DMS114 treated with DMSO at 0.1 percent for 48 hours (cell line): Measurements from ENCODE around the gene VKORC1.

Experiments used
- DNase-seq: peaks from one replicate; lab custom pipeline; 2025; ENCODE audit not compliant: unreplicated experiment; lab: John Stamatoyannopoulos, UW

The VKORC1 gene

DNA sequence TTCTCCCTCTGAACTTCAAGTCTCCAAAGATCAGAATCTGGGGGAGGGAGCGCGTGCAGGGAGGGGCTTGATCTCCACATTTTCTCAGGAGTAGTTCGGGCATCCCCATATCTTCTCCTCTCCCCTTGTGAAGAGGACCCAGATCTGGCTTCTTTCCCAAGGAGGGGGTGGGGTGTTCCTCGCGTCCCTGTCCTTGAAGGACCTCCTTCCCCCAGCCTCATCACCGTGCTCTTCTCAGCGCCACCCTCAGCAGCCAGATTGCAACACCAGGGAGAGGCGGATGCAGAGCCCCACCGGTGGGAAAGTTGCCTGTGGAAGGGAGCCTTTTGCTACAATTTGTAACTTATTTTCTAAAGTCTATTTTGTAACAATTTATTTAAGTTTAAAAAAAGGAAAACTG is 11.5 kb downstream of the VKORC1 start:
- no peak for DNase-seq

DNA sequence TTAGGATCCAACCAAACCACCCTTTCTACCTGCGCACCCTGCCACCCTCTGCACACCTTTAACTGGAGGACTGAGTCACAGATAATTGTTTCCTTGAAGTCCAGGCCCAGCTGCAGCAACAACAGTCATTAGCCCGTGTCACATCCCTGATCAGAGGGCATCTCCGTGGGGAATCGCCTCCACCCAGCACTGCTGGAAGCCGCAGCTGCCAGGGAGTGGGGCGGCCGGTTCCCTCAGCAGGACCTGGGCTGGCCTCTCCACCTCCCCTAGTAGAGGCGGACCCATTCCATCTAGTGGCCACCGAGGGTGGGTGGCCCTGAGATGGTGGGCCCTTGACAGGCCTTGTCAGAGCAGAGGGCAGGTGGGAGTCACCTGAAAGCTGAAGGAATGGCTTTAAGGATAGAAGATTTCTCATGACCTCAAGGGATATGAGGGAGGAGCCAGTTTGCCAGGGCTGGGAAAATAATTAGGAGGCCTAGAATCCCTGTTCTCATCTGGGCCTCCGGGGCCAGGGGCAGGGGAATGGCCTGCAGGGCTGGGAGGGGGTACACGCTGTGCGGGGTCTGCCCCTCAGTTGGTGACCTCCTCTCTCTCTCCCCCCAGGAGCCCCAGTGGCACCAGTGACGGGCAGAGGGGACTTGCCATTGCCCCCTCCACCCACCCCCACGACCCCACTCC is 12.1 kb downstream of the VKORC1 start:
- no peak for DNase-seq

DNA sequence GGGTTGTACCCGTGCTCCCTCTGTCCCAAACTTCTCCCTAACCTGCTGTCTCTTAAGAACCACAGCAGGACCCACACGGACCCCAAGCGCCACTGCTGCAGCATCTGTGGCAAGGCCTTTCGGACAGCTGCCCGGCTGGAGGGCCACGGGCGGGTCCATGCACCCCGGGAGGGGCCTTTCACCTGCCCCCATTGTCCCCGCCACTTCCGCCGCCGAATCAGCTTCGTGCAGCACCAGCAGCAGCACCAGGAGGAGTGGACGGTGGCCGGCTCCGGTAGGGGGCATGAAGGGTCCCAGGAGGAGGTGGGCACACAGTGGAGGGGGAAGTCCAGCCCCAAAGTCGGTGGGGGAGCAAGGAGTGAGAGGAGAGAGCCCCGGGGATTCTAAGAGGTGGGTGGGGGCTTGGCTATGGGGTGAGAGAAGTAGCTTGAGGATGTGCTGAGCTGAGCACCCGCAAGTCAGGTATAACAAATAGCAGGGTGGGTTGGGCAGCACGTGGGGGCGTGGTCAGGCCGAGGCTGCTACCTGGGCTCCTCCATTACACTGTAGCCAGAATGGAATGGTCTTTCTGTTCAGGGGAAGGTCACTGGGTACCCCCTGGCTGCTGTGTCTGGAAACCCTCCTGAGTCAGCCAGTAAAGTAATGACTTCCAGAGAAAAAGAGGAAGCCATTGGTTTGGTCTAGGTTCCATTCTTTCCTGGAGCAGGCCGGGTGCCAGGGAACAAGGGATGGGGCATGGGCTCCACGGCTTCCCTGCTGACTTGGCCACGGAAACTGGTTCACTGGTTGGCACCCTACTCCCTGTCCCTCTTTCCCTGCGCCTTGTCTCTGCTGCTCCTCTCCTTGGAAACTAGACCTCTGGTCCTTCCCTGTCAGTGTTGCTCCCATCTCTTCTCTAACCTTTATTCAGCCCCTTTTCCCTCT is 12.9 kb downstream of the VKORC1 start:
- no peak for DNase-seq

DNA sequence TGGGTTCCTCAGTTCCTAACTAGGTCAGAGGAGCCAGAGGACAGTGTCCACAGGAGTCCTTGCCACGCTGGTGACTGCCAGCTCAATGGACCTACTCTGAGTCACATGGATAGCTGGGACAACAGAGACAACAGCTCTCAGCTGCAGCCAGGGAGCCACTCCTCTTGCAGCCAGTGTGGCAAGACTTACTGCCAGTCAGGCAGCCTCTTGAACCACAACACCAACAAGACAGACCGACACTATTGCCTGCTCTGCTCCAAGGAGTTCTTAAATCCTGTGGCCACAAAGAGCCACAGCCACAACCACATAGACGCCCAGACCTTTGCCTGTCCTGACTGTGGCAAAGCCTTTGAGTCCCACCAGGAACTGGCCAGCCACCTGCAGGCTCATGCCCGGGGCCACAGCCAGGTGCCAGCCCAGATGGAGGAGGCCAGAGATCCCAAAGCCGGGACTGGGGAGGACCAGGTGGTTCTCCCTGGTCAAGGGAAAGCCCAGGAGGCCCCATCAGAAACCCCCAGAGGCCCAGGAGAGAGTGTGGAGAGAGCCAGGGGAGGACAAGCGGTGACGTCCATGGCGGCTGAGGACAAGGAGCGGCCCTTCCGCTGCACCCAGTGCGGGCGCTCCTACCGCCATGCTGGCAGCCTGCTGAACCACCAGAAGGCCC is 13.7 kb downstream of the VKORC1 start:
- DNase-seq: no peak

DNA sequence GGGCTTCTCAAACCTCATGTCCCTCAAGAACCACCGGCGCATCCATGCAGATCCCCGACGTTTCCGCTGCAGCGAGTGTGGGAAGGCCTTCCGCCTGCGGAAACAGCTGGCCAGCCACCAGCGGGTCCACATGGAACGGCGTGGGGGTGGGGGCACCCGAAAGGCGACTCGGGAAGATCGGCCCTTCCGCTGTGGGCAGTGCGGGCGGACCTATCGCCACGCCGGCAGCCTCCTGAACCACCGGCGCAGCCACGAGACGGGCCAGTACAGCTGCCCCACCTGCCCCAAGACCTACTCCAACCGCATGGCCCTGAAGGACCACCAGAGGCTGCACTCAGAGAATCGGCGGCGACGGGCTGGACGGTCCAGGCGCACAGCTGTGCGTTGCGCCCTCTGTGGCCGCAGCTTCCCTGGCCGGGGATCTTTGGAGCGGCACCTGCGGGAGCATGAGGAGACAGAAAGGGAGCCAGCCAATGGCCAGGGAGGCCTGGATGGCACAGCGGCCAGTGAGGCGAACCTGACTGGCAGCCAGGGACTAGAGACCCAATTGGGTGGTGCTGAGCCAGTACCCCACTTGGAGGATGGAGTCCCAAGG is 14.5 kb downstream of the VKORC1 start:
- no peak for DNase-seq

DNA sequence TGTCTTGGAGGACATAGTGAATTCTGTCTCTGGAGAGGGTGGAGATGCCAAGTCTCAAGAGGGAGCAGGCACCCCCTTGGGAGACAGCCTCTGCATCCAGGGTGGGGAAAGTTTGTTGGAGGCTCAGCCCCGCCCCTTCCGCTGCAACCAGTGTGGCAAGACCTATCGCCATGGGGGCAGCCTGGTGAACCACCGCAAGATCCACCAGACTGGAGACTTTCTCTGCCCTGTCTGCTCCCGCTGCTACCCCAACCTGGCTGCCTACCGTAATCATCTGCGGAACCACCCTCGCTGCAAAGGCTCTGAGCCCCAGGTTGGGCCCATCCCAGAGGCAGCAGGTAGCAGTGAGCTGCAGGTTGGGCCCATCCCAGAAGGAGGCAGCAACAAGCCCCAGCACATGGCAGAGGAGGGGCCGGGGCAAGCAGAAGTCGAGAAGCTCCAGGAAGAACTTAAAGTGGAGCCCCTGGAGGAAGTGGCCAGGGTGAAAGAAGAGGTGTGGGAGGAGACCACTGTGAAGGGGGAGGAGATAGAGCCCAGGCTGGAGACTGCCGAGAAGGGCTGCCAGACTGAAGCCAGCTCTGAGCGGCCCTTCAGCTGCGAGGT is 15.2 kb downstream of the VKORC1 start:
- no peak for DNase-seq

DNA sequence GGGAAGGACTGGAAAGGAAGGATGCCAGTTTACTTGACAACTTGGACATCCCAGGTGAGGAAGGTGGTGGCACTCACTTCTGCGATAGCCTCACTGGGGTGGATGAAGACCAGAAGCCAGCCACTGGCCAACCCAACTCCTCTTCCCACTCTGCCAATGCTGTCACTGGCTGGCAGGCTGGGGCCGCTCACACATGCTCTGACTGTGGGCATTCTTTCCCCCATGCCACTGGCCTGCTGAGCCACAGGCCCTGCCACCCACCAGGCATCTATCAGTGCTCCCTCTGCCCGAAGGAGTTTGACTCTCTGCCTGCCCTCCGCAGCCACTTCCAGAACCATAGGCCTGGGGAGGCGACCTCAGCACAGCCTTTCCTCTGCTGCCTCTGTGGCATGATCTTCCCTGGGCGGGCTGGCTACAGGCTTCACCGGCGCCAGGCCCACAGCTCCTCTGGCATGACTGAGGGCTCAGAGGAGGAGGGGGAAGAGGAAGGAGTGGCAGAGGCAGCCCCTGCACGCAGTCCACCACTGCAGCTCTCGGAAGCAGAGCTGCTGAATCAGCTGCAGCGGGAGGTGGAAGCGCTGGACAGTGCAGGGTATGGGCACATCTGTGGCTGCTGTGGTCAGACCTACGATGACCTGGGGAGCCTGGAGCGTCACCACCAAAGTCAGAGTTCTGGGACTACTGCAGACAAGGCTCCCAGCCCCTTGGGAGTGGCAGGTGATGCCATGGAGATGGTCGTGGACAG is 15.8 kb downstream of the VKORC1 start:
- DNase-seq: no peak

DNA sequence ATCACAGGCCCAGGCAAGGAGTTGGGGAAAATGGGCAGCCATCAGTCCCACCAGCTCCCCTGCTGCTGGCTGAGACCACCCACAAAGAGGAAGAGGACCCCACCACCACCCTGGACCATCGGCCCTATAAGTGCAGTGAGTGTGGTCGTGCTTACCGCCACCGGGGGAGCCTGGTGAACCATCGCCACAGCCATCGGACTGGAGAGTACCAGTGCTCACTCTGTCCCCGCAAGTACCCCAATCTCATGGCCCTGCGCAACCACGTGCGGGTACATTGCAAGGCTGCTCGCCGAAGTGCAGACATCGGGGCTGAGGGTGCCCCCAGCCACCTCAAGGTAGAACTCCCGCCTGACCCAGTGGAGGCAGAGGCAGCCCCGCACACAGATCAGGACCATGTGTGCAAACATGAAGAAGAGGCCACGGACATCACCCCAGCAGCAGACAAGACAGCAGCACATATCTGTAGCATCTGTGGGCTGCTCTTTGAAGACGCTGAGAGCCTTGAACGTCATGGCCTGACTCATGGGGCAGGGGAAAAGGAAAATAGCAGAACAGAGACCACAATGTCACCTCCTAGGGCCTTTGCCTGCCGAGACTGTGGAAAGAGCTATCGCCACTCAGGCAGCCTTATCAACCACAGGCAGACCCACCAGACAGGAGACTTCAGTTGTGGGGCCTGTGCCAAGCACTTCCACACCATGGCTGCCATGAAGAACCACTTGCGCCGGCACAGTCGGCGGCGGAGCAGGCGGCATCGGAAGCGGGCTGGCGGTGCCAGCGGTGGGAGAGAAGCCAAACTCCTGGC is 16.8 kb downstream of the VKORC1 start:
- no peak for DNase-seq

DNA sequence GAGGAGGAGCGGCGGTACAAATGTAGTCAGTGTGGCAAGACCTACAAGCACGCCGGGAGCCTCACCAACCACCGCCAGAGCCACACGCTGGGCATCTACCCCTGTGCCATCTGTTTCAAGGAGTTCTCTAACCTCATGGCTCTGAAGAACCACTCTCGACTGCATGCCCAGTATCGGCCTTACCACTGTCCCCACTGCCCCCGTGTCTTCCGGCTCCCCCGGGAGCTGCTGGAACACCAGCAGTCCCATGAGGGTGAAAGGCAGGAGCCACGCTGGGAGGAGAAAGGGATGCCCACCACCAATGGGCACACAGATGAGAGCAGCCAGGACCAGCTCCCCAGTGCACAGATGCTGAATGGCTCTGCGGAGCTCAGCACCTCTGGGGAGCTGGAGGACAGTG is 17.6 kb downstream of the VKORC1 start:
- DNase-seq: no peak

DNA sequence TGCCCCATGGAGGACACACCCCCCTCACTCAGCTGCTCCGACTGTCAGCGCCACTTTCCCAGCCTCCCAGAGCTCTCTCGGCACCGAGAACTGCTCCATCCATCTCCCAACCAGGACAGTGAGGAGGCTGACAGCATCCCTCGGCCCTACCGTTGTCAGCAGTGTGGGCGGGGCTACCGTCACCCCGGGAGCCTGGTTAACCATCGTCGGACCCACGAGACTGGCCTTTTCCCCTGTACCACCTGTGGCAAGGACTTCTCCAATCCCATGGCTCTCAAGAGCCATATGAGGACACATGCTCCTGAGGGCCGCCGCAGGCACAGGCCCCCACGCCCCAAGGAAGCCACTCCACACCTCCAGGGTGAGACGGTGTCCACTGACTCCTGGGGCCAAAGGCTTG is 18.3 kb downstream of the VKORC1 start:
- DNase-seq: no peak

DNA sequence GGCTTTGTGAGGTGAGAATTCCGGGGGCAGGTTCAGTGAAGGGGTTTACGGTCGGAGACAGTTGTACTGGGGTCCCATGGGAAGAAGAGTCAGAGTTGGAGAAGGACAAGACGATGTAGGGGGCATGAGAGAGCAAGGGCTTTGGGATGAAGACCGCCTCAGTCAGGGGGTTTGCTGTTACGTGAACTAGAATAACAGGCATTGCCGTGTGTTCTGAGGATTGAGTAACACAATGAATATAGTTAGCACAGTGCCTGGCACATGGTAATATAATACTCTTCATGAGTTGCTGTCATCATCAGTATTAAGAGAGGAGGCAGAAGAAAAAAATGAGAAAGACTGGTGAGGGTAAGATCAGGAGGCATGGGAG is 19.8 kb downstream of the VKORC1 start:
- DNase-seq: no peak

DNA sequence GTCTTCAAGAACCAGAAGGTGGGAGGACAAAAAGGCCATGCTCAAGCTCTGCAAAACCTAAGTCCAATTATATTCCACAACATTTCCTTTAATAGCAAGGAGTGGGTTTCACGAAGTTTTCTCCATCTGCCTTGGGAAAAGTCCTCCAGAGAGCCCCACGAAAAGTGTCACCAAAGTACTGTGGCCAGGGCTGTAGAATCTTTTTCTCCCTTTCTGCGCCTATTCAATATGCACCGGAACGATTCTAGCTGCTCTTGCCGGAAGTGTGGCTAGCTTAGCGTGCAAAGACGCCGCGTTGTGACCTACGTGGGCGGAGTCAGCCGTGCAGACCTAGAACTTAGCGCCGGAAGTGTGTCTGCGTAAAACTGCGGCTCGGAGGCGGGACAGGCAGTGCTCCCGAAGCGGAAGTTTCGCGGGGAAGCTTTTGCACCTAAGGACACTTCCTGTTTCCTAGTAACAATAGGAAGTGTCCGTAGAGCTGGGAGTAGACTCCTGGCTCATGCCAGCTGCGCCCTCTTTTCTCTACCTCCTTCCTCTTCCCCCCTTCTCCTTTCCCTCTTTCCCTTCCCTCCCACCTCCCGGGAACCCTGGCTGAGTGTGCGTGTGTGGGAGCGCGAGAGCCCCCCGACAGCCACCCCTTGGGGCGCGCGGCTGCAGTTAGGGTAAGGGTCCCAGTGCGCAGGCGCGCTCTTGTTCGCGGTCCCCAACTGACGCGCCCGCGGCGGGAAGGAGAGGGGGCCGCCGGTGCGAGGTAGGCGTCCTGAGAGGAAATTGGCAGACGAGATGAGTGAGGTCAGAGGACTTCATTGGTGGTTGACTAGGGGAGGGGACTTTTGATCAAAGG is 20.4 kb downstream of the VKORC1 start, which contains the start of the genes ZNF646 and ZNF668:
TSS of gene ZNF646 (plus strand) at position 453 of the 844 bp plus-strand sequence. CDS start 1,903 bp downstream, outside the sequence.
TSS of gene ZNF668 (minus strand) at position 271 of the 844 bp plus-strand sequence. CDS start 9,781 bp downstream, outside the sequence.
- DNase-seq: peak; percentile 99

DNA sequence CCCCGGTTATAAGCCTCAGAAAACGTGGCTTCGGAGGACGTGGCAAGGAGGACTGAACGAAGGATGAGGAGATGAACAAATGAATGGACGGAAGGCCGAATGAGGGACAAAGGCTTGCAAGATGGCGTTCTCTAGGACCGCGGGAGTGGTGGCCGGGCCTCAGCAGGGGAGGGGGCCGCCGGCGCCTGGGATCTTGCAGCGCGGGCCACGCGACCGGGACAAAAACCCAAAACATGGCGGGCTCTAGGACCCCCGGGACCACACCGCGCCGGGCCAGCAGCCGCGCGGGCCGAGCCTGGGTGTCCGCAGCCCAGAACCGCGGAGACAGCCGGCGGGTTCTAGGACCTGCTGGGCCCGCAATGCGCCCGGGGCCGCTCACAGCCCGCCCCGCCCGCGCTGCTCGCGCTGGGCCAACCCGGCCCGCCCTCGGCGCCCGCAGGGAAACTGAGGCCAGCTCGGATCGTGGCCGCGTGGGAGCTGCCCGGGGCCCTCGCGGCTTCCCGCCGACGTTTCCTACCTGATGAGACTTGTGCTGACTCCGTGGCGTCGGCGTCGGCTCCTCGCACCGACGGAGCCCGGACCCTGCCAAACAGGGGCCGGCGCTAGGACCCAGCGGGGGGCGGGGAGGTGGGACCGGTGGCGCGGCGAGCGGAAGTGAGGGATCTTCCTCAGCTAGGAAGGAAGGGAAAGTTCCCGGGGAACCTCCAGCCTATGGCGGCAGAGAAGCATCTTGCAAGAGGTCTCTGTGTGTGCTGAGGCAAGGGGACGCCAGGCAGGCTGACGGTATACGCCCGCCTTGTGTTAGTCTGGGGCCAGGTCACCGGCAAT is 21.2 kb downstream of the VKORC1 start:
- DNase-seq: peak; percentile 73

DNA sequence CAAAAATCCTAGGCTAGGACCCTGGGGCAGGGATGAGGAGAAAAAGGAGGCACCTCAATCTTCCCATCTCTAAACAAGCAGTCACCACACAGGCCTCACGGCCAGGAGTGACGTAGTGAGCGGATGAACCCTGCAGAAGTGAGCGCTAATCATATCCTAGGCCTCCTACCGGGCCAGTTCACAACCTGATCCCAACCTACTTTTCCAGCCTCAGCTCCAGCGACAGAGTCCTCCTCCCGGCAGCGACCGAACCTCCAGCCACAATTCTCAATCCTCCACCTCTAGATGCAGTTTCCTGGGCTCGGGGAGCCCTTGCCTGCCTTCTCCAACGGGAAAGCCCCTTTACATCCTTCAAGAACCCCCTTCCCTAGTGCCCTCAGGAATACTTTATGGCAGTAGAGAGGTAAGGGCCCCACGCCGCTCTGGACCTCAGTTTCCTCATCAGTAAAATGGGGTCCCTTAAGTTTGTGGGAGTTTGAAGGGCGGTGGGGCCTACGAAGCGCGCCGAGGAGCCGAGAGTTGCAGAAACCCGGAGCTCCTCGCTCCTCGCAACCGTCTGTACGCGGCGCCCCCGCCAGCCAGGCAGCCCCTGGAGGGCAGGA is 22.0 kb downstream of the VKORC1 start:
- no peak for DNase-seq

DNA sequence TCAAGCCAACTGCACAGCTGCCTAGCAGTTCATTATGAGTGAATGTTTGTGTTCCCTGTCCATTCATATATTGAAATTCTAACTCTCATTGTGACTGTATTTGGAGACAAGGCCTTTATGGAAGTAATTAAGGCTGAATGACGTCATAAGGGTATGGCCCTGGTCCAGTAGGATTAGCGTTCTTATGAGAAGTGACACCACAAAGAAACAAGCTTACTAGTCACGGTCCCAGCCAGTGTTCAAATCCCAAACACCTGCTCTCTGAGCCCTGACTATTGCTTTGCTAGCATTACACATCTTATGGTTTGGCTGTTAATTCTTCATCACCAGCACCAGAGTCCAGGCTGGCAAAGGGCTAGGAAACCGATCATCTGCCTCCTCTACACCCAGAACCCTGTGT is 22.7 kb downstream of the VKORC1 start:
- peak; percentile 13 for DNase-seq

DNA sequence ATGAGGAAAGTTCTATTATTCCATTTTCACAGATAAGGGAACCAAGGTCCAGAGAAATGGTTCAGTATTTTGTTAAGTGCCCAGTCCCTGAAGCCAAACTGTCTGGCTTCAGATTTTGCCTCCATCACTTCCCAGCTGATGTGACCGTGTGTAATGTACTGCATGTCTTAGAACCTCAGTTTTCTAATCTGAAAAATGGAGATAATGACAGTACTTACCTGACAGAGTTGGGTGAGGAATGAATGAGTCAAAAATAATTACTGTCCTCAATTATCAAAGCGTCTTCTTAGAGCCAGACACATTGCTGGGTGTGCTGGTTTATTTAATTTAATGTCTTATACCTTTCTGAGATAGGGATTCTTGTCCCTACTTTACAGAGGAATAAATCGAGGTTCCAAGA is 27.3 kb downstream of the VKORC1 start:
- DNase-seq: no peak

DNA sequence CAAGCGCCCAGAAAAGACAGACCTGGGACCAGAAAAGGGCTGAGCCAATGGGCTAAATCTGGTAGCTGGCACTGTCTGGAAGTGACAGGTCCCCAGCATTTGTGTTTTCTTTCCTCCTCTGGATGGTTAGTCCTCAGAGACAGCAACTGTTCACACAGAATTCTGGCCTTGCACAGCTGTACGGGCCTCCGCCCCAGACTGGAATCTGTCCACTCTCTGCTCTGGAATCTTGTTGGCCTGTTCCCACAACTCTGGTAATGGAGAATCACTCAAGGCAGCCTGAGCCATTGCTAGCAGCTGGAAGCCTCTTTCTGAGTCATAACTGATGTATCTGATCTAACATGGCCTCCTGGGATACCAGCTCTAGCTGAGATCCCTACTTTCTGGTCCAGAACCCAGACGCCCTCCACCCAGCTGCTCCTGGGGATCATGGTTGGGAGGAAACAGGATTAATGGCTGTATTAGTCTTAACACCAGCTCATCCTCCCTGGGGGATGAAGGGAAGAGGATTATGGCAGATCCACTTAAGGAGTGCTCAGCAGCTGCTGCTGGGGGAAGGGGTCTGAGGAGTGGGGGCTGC is 29.6 kb downstream of the VKORC1 start:
- no peak for DNase-seq
